Stimulated activated CD4-positive, alpha-beta T cell treated with anti-CD3 and anti-CD28 coated beads, Interleukin-4, amount 100 ng/mL, for 1 hour (primary cell): ENCODE data around the gene NES.
"Not testable (repeated sequence)": the region's sequence is repeated elsewhere in the genome, so short reads cannot be mapped to it uniquely, and the experiment has no call there.

Experiments used
- DNase-seq: peaks from one replicate; pipeline ENCODE4 v3.0.0-alpha.2; 2020

NES gene

DNA sequence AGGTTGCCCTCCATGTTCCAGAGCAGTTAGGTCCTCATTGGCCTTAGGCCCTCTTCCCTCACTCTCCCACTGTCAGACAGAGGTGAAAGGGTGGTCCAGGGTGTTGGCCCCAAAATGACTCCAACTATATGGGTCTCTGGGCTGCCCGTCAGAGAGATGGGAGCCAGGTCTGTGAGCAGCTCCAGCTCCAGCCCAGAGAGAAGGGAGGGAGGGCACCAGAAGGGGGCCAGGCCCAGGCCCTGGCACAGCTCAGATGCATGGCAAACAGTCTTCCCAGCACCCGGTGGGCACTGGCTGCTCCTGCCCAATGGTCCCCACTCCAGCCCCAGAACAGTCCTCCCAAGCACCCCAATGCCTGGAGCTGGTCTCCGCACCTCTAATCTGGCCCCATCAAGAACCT lies 33.1 kb downstream of the NES start:
- no peak for DNase-seq

DNA sequence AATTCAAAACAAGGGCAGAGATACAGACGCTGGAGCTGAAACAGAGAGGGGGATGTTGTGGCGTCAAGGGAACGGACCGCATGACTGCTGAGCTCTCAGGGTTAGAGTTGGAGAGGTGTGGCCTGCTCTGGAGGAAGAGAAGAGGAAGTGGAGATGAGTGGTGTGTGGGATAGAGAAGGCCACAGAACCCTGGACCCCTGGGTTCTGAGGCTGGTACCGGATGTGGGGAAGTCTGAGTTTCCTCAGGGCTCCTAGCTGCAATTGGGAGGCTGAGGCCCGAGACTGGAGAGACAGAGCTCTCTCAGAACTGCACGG lies 33.5 kb downstream of the NES start:
- no peak for DNase-seq

DNA sequence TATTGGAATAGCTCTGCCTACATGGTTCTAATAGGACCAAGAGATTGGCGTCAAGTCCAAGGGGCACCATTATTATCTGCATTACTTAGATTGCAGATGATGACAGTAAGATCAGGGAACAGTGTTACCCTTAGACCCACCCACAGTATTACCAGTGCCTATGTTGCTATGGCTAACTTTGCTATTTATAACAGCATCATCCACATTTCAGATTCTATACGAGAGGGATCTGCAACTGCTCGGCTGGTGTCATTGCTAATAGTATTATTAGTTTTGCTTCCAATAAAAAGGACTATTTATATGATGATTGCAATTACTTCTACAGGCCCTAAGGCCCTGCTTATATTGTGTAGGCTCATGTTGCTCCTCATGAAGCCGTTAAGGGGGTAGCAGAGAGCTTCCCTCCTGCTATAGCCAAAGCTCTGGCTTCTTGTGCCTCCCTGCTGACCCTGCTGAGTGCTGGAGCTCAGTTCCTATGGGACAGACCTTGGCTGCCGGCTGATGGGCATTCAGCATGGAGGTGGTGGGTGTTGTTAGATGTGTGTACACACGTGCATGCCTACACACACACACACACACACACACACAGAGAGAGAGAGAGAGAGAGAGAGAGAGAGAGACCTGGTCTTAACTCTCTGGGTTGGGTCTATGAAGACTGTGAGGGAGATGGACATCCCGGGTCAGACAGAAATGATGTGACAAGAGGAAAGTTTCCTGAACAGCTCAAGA lies 34.0 kb downstream of the NES start:
- DNase-seq: no peak

DNA sequence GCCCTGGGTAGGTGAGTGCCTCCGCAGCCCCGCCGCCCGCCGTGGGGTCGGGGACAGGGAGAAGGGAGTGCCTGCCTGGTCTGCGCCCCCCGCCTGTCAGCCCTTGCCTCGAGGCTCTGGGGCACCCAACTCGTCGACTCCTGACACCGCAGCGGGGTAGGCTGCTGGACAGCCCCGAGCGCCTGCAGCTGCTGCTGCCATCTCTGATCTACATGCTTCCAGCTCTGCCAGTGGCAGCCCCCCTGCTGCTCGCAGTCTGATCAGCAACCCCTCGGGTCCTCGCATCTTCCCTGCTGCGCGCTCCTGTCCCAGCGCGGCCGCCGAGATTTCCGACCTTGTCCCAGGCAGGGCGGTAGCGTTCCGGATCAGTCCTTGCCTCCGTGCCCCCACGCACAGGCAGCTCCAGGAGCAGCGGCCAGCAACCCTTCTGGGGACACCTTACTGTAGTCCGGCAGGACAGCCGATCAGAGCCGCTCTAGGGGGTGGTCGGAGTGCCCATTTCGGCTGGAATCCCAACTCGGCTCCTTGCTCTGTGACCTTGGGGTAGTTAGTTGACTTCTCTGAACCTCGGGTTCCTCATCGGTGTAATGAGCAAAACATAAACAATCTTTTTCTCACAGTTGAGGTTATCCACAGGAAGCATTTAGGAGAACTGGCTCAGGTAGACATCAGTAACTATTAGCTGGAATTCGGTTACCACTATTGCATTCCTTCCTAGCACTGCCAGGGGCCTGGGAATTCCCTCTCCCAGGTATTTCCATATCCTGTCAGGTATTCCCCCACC lies 34.8 kb downstream of the NES start:
- DNase-seq: no peak

DNA sequence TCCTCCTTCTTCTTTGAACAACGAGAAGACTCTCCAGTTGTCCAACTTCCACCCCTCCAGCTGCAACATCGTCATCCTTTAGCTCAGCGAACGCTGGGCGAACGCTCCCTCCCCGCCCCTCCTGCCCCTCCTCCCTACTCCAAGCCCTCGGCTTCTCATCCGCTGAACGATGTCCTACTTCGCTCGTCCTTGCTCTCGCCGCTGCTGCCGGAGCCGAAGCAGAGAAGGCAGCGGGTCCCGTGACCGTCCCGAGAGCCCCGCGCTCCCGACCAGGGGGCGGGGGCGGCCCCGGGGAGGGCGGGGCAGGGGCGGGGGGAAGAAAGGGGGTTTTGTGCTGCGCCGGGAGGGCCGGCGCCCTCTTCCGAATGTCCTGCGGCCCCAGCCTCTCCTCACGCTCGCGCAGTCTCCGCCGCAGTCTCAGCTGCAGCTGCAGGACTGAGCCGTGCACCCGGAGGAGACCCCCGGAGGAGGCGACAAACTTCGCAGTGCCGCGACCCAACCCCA lies 35.4 kb downstream of the NES start, which contains the start of gene BCAN:
TSS of gene BCAN (plus strand) at position 357 of the 504 bp plus-strand sequence. CDS start 3,938 bp downstream, outside the sequence.
- DNase-seq: peak; percentile 25

DNA sequence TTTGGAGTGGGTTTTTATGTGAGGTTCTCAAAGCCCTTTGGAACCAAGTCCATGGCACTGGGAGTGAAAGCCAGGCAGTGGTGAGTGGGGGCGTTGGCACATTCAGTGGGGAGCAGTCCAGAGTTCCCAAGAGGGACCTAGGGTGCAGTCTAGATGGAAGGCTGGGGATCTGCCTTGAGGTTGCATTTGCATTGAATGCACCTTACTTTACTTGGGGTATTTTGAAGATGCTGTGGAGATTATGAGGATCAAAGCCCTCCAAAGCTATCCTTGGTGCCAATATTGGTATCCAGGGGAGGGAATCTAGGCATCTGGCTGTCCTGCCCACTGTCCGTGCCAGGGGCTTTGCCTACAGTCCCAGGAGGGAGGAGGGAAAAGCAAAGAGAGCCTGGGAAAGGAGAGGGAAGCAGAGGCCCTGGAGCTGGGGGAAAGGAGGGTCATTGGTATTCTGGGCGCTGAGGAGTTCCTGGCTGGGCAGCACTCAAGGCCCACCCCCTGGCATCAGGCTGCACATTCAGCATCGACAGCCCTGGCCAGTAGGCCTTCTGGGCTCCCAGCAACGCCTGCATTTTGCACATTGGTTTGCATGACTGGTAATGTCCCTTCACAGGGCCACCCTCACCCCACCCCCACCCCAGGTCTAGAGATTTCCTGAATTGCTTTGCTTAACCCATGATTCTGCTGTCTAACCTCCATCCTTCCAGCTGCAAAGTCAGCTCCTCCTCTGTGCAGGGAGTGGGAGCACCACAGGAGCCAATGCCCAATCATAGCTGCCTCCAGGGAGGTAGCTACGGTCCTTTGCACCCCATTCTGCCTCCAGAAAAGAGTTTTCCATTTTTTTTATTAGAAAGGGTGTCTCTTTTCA lies 36.1 kb downstream of the NES start:
- DNase-seq: no peak

DNA sequence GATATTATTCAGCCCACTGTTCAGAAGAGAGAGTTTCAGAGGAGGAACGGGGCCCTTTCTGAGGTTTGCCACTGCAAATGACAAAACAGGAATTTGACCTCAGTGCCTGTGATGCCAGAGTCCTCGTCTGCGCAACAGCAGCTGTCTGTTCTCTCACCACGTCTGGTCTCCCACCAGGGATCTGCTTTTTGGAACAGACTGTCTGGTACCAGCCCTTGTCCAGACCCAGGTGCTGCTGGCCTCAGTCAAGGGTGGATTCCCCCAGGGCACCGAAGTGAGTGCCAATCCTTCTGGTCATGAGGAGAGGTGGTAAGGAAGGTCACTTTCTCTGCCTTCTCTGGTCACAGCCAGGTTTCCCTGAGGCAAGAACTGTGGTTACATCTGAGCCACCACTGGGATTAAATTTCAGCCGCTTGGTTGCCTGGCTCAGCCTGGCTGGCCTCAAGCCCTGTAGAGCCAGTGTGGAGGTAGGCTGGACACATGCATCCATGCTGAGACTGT lies 37.6 kb downstream of the NES start:
- DNase-seq: no peak

DNA sequence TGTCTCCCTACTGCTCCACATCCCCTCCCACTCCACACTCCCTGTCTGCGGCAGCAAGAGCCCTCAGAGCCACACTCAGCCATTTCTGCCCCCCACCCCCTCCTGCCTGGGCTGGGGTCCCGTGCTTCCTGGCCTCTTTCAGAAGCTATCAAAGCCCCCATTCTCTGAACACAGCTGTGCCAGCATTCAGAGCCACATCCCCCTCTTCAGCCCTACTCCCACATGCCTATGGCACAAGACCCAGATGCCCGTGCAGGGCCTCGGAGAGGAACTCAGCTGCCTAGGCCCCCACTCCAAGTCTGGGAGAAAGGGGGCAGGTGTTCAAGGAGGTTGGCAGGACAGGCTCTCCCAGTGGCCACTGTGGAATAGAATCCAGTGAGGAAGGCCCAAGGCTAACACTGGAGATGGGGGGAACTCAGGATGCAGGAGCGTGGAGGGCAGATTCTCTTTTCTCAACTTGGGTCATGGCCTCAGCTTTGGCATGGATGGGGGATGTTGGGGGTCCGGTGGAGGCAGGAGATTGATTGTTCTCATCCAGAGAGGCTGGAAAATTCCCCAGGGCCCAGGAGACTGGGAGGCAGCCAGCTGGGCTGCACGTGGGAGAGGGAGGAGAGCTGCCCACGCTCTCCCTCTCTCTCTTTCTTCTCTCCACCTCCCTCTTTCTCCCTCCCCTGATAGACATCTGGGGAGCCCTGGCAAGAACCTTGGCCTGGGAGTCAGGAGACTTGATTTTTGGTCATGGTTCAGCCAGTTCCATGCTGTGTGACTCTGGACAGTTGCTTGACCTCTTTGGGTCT lies 38.8 kb downstream of the NES start:
- DNase-seq: no peak

DNA sequence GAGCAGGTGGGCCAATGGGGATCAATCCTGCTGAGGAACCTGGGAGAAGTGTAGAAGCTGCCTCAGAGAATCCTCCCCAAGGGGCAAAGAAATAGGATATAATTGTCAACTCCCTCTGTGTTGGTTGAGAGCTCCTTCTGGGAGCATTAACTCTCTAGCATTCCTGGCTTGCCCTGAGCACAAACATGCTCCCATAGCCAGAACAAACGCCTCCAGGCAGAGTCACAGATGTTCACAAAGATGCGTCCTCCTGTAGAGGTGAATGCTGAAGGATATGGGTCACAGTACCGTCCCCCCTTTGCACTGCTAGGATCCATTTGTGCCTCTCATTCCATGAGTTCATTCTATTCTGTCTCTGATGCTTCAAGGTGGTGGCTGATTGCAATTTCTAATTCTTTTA lies 44.9 kb downstream of the NES start:
- no peak for DNase-seq

DNA sequence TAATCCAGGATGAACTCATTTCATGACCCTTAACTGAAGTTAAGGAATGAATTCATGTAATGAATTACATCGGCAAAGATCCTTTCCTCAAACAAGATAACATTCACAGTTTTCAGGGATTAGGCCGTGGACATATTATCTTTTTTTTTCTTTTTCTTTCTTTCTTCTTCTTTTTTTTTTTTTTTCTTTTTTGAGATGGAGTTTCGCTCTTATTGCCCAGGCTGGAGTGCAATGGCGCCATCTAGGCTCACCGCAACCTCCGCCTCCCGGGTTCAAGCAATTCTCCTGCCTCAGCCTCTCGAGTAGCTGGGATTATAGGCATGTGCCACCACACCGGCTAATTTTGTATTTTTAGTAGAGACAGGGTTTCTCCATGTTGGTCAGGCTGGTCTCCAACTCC lies 46.1 kb downstream of the NES start:
- DNase-seq: not testable (repeated sequence)

DNA sequence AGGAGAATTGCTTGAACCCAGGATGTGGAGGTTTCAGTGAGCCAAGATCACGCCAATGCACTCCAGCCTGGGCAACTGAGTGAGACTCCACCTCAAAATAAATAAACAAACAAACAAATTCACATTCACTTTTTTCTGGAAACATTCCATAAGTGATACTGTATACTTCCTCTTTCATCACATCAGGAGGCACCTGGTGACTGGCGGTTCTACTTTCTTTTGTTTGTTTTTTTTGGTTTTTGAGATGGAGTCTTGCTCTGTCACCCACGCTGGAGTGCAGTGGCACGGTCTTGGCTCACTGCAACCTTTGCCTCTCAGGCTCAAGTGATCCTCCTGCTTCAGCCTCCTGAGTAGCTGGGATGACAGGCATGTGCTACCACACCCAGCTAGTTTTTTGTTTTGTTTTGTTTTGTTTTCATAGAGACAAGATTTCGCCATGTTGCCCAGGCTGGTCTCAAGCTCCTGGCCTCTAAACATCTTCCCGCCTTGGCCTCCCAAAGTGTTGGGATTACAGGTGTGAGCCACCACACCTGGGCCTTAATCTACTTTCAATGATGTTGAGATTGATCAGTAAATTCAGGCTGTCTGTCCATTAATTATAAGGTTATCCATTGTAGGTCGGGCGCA lies 47.3 kb downstream of the NES start:
- DNase-seq: no peak

DNA sequence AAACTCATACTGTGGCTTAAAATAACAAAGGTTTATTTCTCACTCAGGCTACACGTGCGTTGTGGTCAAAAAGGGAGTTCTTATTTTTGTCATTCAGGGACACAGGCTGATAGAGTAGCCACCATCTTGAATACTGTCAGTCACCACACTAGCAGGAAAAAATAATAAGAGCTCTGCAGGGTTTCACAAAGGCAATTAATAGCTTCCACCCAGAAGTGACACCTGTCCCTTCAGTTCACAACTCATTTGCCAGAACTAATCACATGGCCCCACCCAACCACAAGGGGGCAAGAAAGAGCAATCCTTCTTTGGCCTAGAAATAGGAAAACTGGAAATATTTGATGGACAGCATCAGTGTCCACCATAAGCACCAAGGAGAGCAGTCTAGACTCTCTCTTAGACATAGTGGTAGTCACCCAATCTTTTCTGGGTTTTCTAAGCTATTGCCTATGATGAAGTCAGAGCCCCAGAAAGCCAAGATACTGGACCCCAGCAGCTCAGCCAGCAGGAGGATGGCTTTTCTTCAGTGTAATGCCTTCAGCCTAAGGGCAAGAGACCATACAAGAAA lies 49.8 kb downstream of the NES start:
- peak; percentile 23 for DNase-seq

DNA sequence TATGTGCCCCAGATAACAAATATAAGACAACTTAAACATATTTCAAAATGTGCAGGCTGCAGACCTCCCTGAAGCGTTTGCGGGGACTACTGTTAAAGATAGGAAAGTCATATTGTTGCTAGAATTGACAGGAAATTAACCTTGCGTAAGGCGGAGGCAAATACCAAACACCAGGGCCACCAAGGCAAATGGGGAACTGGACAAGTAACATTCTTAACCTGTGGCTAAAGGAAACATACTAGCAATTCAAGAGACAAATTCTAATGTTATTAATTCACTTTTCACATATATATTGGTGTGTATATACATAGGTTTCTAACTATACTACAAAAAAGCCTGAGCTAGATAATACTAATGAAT lies 51.1 kb downstream of the NES start:
- DNase-seq: no peak

DNA sequence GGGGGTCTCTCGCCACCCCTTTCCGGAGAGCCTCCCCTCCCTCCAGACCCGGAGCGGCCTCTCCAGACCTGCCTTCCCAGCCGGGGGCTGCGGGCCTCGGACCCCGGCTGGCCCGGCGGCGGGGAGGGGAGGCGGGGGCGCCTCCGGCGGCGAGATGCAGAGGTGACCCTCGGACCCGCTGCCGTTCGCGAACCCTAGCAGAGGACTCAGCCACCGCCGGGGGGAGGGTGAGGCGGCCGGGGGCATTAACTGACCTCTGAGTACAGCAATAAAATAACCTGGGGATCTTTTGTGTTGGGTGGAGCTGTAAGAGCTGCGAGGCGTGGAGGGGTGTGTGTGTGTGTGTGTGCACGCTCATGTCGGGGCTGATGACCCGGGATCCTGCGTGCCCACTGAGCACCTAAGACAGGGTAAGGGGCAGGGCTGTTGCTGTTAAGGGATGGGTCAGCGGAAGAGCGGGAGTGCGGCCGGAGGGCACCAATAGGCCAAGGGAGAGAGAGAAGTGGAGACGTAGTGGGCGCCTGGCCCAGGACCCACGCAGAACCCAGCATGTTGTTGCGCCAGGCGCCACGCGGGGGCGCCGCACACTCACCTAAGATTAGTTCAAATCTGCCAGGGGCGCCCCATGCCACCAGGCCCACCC lies 51.6 kb downstream of the NES start:
- DNase-seq: peak; percentile 77

DNA sequence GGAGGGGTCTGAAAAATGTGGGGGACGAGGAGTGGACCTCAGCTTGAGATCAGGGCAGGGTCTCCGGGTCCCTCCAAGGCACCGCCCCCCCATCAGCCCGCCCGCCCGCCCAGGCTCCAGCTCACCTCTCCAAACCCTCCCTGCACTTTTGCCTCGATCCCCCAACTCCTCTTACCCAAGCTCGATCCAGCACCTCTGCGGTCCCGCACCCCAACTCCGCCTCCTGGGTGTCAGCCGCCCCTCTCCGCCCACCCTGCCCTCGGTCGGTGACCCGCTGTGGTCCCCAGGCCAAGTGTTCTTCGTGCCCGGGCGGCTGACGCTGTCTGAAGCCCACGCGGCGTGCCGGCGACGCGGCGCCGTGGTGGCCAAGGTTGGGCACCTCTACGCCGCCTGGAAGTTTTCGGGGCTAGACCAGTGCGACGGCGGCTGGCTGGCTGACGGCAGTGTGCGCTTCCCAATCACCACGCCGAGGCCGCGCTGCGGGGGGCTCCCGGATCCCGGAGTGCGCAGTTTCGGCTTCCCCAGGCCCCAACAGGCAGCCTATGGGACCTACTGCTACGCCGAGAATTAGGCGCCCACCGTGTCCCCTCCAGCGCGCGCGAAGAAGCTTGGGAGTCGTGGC lies 52.3 kb downstream of the NES start:
- no peak for DNase-seq

DNA sequence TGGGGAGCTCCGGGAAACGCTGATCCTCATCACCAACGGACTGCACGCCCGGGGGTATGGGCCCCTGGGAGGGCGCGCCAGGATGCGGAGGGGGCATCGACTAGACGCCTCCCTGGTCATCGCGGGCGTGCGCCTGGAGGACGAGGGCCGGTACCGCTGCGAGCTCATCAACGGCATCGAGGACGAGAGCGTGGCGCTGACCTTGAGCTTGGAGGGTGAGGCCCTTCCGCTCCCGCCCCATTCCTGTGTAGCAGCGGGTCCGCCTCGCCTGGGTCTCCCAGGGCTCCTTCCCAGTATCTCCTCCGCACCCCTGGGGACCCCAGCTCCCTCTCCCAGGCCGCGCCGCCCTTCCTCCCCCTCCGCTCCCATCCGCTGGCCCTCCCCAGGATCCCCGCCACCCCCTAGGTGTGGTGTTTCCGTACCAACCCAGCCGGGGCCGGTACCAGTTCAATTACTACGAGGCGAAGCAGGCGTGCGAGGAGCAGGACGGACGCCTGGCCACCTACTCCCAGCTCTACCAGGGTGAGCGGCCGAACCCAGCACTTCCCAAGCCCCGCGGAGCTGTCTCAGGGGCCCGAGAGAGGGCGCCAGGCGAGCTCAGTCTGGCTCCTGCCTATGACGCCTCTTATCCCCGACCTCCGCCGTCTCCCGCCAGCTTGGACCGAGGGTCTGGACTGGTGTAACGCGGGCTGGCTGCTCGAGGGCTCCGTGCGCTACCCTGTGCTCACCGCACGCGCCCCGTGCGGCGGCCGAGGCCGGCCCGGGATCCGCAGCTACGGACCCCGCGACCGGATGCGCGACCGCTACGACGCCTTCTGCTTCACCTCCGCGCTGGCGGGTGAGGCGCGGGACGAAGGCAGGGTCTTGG lies 53.0 kb downstream of the NES start:
- DNase-seq: peak; percentile 54

DNA sequence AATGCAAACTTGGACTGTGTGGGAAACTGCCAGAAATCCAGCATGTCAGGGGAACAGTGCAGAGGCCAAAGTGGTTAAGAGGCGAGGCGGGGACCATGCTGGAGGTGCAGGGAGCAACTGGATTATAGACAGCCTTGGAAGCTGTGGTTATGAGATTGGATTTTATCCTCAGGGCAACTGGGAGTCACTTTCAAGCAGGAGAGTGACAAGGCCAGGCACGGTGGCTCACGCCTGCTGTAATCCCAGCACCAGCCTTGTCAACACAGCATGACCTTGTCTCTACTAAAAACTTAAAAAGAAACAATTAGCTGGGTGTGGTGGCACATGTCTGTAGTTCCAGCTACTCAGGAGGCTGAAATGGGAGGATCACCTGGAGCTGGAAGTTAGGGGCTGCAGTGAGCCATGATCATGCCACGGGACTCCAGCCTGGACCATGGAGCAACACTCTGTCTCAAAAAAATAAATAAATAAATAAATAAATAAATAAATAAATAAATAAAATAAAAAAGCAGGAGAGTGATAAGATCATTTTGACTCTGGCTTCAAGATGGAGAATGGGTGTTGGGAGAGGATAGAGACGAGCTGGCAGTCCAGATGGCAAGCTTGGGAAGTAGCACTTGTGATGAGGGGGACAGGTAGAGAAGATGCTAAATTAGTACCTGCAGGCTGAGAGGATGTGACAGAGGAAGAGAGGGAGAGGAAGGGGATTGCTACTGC lies 54.5 kb downstream of the NES start:
- no peak for DNase-seq

DNA sequence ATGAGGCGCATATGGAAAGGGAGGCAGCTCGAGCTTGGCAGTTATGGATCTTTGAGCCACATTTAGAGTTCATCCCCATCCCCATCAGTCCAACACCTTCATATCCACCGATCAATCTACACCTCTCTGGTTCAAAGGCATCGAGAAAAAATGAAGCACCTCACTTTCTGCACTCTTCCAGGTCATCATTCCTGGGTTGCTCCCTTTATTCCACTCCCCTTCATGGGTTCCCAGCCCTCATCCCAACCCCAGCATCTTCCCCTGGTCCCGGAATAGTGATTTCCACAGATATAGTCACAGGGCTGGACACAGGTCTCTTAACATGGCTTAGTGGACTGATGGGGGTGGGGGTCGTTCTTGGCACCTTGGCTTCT lies 57.6 kb downstream of the NES start:
- DNase-seq: no peak
